Measurements from ENCODE around the gene CCL4L2.
"Not testable (repeated sequence)": the region's sequence is repeated elsewhere in the genome, so short reads cannot be mapped to it uniquely, and the experiment has no call there.

Gene CCL4L2

GRCh38 chr17:36204724-36205500 lies 6.0 kb upstream of the CCL4L2 start:
- TF ChIP-seq CTCF (IDR thresholded peaks at IDR 0.05; ENCODE audit: control insufficient read depth, insufficient read depth, low read depth, low read length, missing control alignments) = no peak
- H3K4me3 ChIP-seq (ENCODE audit: control insufficient read depth, low read depth, low read length) = no peak overlapping the region
- no peak for DNase-seq (ENCODE audit: low read depth)

GRCh38 chr17:36205637-36206485 lies 5.0 kb upstream of the CCL4L2 start:
- no peak overlapping the region for H3K4me3 ChIP-seq (ENCODE audit: control insufficient read depth, low read depth, low read length)
- DNase-seq (ENCODE audit: low read depth) = no peak
- no peak for TF ChIP-seq CTCF (IDR thresholded peaks at IDR 0.05; ENCODE audit: control insufficient read depth, insufficient read depth, low read depth, low read length, missing control alignments)

GRCh38 chr17:36206486-36206821 lies 4.4 kb upstream of the CCL4L2 start:
- not testable (repeated sequence) for DNase-seq (ENCODE audit: low read depth); H3K4me3 ChIP-seq (ENCODE audit: control insufficient read depth, low read depth, low read length)

- H3K4me3 ChIP-seq (ENCODE audit: control insufficient read depth, low read depth, low read length); DNase-seq (ENCODE audit: low read depth): not testable (repeated sequence)
Observed at GRCh38 chr17:36207383-36207782, 3.5 kb upstream of the CCL4L2 start.

GRCh38 chr17:36209575-36209974 lies 1.3 kb upstream of the CCL4L2 start:
- no peak for DNase-seq (ENCODE audit: low read depth)
- no peak overlapping the region for H3K4me3 ChIP-seq (ENCODE audit: control insufficient read depth, low read depth, low read length)
- no peak for TF ChIP-seq CTCF (IDR thresholded peaks at IDR 0.05; ENCODE audit: control insufficient read depth, insufficient read depth, low read depth, low read length, missing control alignments)

GRCh38 chr17:36211484-36212271 lies 815 bp downstream of the CCL4L2 start:
- not testable (repeated sequence) for DNase-seq (ENCODE audit: low read depth); H3K4me3 ChIP-seq (ENCODE audit: control insufficient read depth, low read depth, low read length)

GRCh38 chr17:36212272-36212605 lies 1.4 kb downstream of the CCL4L2 start:
- no peak for DNase-seq (ENCODE audit: low read depth)
- no peak for TF ChIP-seq CTCF (IDR thresholded peaks at IDR 0.05; ENCODE audit: control insufficient read depth, insufficient read depth, low read depth, low read length, missing control alignments)
- no peak overlapping the region for H3K4me3 ChIP-seq (ENCODE audit: control insufficient read depth, low read depth, low read length)

GRCh38 chr17:36212966-36213365 lies 2.1 kb downstream of the CCL4L2 start:
- TF ChIP-seq CTCF (IDR thresholded peaks at IDR 0.05; ENCODE audit: control insufficient read depth, insufficient read depth, low read depth, low read length, missing control alignments) = no peak
- no peak overlapping the region for H3K4me3 ChIP-seq (ENCODE audit: control insufficient read depth, low read depth, low read length)
- no peak for DNase-seq (ENCODE audit: low read depth)
